Measurements from ENCODE around the gene VAV1.

- TF ChIP-seq CTCF (IDR thresholded peaks at IDR 0.05; ENCODE audit: low read length) (no peak), EZH2 (optimal IDR thresholded peaks at IDR 0.05; ENCODE audit: low read depth, low read length) (no peak)
These were observed 22.4 kb upstream of the VAV1 start for GRCh38 chr19:6750062-6750461.

Measured in MM.1S (cell line).